H54 (cell line): ENCODE results near the gene FOXP2.
"Not testable (repeated sequence)": the region's sequence is repeated elsewhere in the genome, so short reads cannot be mapped to it uniquely, and the experiment has no call there.

Source experiments
- DNase-seq: peaks from one replicate; pipeline ENCODE4 v3.0.0; 2011; ENCODE audit warnings: low spot score, mixed read lengths; ENCODE audit not compliant: insufficient read length
- FAIRE-seq: peaks from 3 replicates; lab custom pipeline; 2011; peaks lifted over from hg19 to GRCh38; lab: Jason Lieb, UNC
- POLR2A ChIP-seq: IDR thresholded peaks from 2 replicates; pipeline ENCODE4 v1.6.1; 2011; ENCODE audit warnings: low read depth, mild to moderate bottlenecking, low read length

Gene FOXP2

GRCh38 chr7:114432703-114433102, 18.1 kb downstream of the FOXP2 start:
- DNase-seq (no peak), FAIRE-seq (no peak)
- no peak for TF ChIP-seq POLR2A

- no peak for TF ChIP-seq POLR2A
- FAIRE-seq (no peak), DNase-seq (no peak)
Measured at GRCh38 chr7:114439581-114439980, 25.0 kb downstream of the FOXP2 start.

- DNase-seq, FAIRE-seq: not testable (repeated sequence)
Measured at GRCh38 chr7:114440927-114441326, 26.3 kb downstream of the FOXP2 start.

GRCh38 chr7:114444196-114444595, 29.6 kb downstream of the FOXP2 start:
- FAIRE-seq (no peak), DNase-seq (no peak)
- no peak for TF ChIP-seq POLR2A

GRCh38 chr7:114450431-114450830, 35.8 kb downstream of the FOXP2 start:
- TF ChIP-seq POLR2A, result no peak
- DNase-seq (no peak), FAIRE-seq (no peak)

GRCh38 chr7:114459574-114459973, 45.0 kb downstream of the FOXP2 start:
- FAIRE-seq (no peak), DNase-seq (no peak)
- TF ChIP-seq POLR2A, result no peak

- DNase-seq (no peak), FAIRE-seq (no peak)
- no peak for TF ChIP-seq POLR2A
Measured at GRCh38 chr7:114460021-114460420, 45.4 kb downstream of the FOXP2 start.

- no peak for DNase-seq
Measured at GRCh38 chr7:114466917-114467316, 52.3 kb downstream of the FOXP2 start.

GRCh38 chr7:114468844-114469243, 54.2 kb downstream of the FOXP2 start:
- TF ChIP-seq POLR2A, result no peak
- no peak for FAIRE-seq
- DNase-seq, result no peak

More at GRCh38 chr7:114466917-114467316, 52.3 kb downstream of the FOXP2 start:
- no peak for FAIRE-seq
- TF ChIP-seq POLR2A, result no peak

GRCh38 chr7:114472896-114473512, 58.4 kb downstream of the FOXP2 start:
- no peak for FAIRE-seq
- no peak for DNase-seq
- TF ChIP-seq POLR2A, result no peak

- no peak for TF ChIP-seq POLR2A
- DNase-seq, result no peak
- FAIRE-seq, result no peak
Measured at GRCh38 chr7:114478384-114478783, 63.8 kb downstream of the FOXP2 start.

GRCh38 chr7:114481999-114482398, 67.4 kb downstream of the FOXP2 start:
- no peak for TF ChIP-seq POLR2A
- FAIRE-seq (no peak), DNase-seq (no peak)

- TF ChIP-seq POLR2A, result no peak
- no peak for FAIRE-seq
- no peak for DNase-seq
Measured at GRCh38 chr7:114484226-114484625, 69.6 kb downstream of the FOXP2 start.

- no peak for DNase-seq
- TF ChIP-seq POLR2A, result no peak
- no peak for FAIRE-seq
Measured at GRCh38 chr7:114487174-114487573, 72.6 kb downstream of the FOXP2 start.

- FAIRE-seq, result no peak
Measured at GRCh38 chr7:114488696-114489095, 74.1 kb downstream of the FOXP2 start.

GRCh38 chr7:114497491-114497890, 82.9 kb downstream of the FOXP2 start:
- not testable (repeated sequence) for DNase-seq, FAIRE-seq

More at GRCh38 chr7:114488696-114489095, 74.1 kb downstream of the FOXP2 start:
- TF ChIP-seq POLR2A, result no peak
- DNase-seq, result no peak
